Upper lobe of right lung (tissue), 1 donor: ENCODE data around the gene HSPA4L. TPM values are rescaled to one million over a fixed set of nuclear protein-coding genes. Genes with fewer than 3 reads are reported as not detected.

ENCODE experiments used
- ATAC-seq: fragments of 200-7000 bp; cut with Tn5 transposase; one replicate; pipeline ENCODE4 v1.9.1; 2020; ENCODE audit warnings: mild to moderate bottlenecking, moderate library complexity
- DNase-seq: peaks from one replicate; pipeline ENCODE4 v3.0.0-alpha.2; 2020
- H3K27ac ChIP-seq: fragments of 200-600 bp; one replicate; pipeline ENCODE4 v1.8.0; 2022
- H3K27me3 ChIP-seq: fragments of 200-600 bp; one replicate; pipeline ENCODE4 v1.8.0; 2022; ENCODE audit warnings: mild to moderate bottlenecking
- H3K36me3 ChIP-seq: fragments of 200-600 bp; one replicate; pipeline ENCODE4 v1.8.0; 2022
- H3K4me1 ChIP-seq: fragments of 200-600 bp; one replicate; pipeline ENCODE4 v1.8.0; 2022
- H3K4me3 ChIP-seq: fragments of 200-600 bp; one replicate; pipeline ENCODE4 v1.8.0; 2022; ENCODE audit warnings: mild to moderate bottlenecking
- H3K9me3 ChIP-seq: fragments of 200-600 bp; one replicate; pipeline ENCODE4 v1.8.0; 2022
- intact Hi-C: fragments of 100-400 bp; cut with DNase I; formaldehyde crosslinking; loops from one replicate; pipeline ENCODE4 v1.11.0; 2022
- total RNA-seq: library from RNA; stranded (reverse); fragmentation: NEBNext Ultra II Directional; extraction: Animal tissue kit (Norgen Biotek cat#: 25700); gene quantifications from one replicate; pipeline ENCODE4 v1.2.1, GENCODE V29; 2021
- TF ChIP-seq, protein P1 (sequence below): fragments of 200-600 bp; IDR thresholded peaks from one replicate; pipeline ENCODE4 v1.8.0; 2022; ENCODE audit warnings: antibody characterized with exemption
- donor health status: DM: no; HTN: yes; CAD: no; lungs with severe emphysema.

The HSPA4L gene
- total RNA-seq, 1 donor from 2014 or later, result 5.7 TPM

DNA sequence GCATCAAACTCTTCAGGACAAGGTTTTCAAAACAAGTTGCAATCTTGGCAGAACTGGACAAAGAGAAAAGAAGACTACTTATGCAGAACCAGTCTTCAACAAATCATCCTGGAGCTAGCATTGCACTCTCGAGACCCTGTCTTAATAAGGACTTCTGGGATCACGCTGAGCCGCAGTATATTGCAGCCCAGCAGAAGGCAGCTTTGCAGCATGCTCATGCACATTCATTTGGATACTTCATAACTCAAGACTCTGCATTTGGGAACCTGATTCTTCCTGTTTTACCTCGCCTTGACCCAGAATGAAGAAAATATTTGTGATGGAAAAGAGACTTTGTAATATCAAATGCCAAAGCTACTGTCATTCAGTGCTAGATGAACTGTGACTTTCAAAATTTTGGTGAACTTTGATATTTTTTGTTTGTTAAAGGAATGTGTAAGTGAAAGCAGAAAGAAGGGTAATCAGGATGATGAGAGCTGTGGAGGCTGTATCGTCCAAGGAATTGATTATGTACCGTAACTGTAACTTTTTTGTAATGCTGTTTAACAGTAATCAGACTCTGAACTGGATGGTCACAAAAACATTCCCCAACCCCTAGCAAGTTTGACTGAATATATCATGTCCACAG, 27.2 kb downstream of the HSPA4L start:
- Histone ChIP-seq H3K4me3 (no peak overlapping the region), H3K9me3 (no peaks in the 10 kb centered on the region), H3K27ac (no peak overlapping the region), H3K27me3 (no peaks in the 10 kb centered on the region), H3K36me3 (no peaks in the 10 kb centered on the region), H3K4me1 (no peaks in the 10 kb centered on the region)
- no peak for DNase-seq
- ATAC-seq, result no peak
- intact Hi-C loops, result no loop called here
- TF ChIP-seq, protein P1, sequence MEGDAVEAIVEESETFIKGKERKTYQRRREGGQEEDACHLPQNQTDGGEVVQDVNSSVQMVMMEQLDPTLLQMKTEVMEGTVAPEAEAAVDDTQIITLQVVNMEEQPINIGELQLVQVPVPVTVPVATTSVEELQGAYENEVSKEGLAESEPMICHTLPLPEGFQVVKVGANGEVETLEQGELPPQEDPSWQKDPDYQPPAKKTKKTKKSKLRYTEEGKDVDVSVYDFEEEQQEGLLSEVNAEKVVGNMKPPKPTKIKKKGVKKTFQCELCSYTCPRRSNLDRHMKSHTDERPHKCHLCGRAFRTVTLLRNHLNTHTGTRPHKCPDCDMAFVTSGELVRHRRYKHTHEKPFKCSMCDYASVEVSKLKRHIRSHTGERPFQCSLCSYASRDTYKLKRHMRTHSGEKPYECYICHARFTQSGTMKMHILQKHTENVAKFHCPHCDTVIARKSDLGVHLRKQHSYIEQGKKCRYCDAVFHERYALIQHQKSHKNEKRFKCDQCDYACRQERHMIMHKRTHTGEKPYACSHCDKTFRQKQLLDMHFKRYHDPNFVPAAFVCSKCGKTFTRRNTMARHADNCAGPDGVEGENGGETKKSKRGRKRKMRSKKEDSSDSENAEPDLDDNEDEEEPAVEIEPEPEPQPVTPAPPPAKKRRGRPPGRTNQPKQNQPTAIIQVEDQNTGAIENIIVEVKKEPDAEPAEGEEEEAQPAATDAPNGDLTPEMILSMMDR, result no peak

DNA sequence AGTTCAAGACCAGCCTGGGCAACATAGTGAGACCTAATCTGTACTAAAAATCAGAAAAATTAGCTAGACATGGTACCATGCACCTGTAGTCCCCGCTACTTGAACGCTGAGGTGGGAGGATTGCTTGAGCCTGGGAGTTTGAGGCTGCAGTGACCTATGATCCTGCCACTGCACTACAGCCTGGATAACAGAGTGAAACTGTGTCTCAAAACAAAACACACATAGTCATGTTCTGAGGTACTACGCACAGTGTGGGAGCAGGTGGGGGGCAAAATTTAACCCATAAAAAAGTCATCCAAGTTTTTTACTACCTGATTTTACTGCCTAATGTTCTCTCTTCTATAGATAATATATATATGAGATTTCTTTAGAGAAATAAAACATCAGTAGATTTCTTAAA, 28.4 kb downstream of the HSPA4L start:
- no peak overlapping the region for H3K4me3 ChIP-seq
- H3K36me3 ChIP-seq, result no peaks in the 10 kb centered on the region
- H3K9me3 ChIP-seq, result no peaks in the 10 kb centered on the region
- ATAC-seq, result no peak
- TF ChIP-seq, protein P1, result no peak
- intact Hi-C loops, result no loop called here
- no peak for DNase-seq
- H3K4me1 ChIP-seq, result no peaks in the 10 kb centered on the region
- H3K27ac ChIP-seq, result no peak overlapping the region
- H3K27me3 ChIP-seq, result no peaks in the 10 kb centered on the region

DNA sequence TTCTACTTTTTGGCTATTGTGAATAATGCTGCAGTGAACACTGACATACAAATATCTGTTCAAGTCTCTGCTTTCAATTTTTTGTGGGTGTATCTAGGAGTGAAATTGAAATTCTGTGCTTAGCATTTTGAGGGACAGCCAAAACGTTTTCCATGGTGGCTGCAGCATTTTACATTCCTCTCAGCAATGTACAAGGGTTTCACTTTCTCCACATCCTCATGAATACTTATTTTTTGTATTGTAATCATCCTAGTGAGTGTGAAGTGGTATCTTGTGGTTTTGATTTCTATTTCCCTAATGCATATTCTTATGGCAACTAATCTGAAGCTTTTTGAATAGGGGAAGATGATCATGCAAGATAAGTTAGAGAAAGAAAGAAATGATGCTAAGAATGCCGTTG, 40.3 kb downstream of the HSPA4L start:
- no peak overlapping the region for H3K27ac ChIP-seq
- TF ChIP-seq, protein P1, result no peak
- H3K27me3 ChIP-seq, result no peaks in the 10 kb centered on the region
- no peak overlapping the region for H3K4me3 ChIP-seq
- intact Hi-C loops, result no loop called here
- ATAC-seq (no peak), DNase-seq (no peak)
- no peaks in the 10 kb centered on the region for H3K36me3 ChIP-seq
- no peaks in the 10 kb centered on the region for H3K4me1 ChIP-seq
- no peaks in the 10 kb centered on the region for H3K9me3 ChIP-seq

DNA sequence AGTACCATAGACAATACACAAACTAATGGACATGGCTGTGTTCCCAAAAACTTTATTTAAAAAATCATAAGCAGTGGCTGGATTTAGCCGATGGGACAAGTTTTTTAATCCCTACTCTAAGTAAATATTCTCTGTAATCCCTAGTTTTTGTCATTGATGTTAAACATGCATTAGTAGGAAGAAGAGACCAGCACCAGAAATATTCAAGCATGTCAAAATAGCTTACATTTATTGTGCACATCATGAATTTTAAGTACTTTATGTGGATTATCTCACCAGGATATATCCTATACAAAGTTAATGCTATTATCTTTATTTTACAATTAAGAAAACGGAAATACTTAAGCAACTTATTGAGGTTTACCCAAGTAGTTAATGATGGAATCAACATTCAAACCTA, 46.0 kb downstream of the HSPA4L start:
- H3K27ac ChIP-seq, result no peak overlapping the region
- H3K4me3 ChIP-seq, result no peak overlapping the region
- no peaks in the 10 kb centered on the region for H3K9me3 ChIP-seq
- no peaks in the 10 kb centered on the region for H3K27me3 ChIP-seq
- DNase-seq (no peak), ATAC-seq (no peak)
- H3K36me3 ChIP-seq, result no peaks in the 10 kb centered on the region
- no peaks in the 10 kb centered on the region for H3K4me1 ChIP-seq
- intact Hi-C loops, result no loop called here
- TF ChIP-seq, protein P1, result no peak

DNA sequence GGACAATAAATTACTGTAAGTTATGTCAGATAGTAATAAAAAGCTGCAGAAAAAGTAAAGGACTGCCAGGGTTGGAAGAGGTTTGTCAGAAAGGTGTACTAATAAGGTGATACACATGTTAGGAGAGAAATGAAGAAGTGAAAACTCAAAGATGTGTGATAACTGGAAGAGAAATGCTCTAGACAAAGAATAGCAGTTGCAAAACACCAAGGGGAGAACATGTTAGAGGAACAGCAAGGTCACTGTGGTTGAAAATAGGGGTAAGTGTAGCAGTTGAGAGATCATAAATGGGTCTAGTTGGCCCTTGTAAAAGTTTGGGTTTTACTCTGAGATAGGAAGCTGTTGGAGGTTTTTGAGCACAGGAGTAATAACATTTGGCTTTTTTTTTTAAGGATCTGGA, 46.9 kb downstream of the HSPA4L start:
- intact Hi-C loops, result no loop called here
- ATAC-seq (no peak), DNase-seq (no peak)
- H3K4me3 ChIP-seq, result no peak overlapping the region
- H3K36me3 ChIP-seq, result no peaks in the 10 kb centered on the region
- TF ChIP-seq, protein P1, result no peak
- no peaks in the 10 kb centered on the region for H3K4me1 ChIP-seq
- no peaks in the 10 kb centered on the region for H3K27me3 ChIP-seq
- no peaks in the 10 kb centered on the region for H3K9me3 ChIP-seq
- H3K27ac ChIP-seq, result no peak overlapping the region

DNA sequence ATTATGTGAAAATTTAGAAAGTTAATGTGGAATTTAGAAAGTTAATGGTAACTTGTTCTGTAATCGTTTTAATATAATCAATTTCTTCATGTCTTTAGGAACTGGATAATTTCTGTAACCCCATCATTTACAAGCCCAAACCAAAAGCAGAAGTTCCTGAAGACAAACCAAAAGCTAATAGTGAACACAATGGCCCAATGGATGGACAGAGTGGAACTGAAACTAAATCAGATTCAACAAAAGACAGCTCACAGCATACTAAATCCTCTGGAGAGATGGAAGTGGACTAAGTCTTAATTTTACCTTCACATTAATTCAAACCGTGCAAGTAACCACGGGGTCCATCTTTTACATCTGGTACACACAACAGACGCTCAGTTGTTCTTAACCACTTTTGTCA, 50.5 kb downstream of the HSPA4L start:
- intact Hi-C loops, result no loop called here
- no peaks in the 10 kb centered on the region for H3K9me3 ChIP-seq
- ATAC-seq (no peak), DNase-seq (no peak)
- H3K36me3 ChIP-seq, result no peaks in the 10 kb centered on the region
- H3K27ac ChIP-seq, result no peak overlapping the region
- TF ChIP-seq, protein P1, result no peak
- H3K4me1 ChIP-seq, result no peaks in the 10 kb centered on the region
- no peak overlapping the region for H3K4me3 ChIP-seq
- H3K27me3 ChIP-seq, result no peaks in the 10 kb centered on the region
